ENCODE measurements around the gene NUDT6. TPM values are rescaled to one million over a fixed set of nuclear protein-coding genes. Genes with fewer than 3 reads are reported as not detected.

Gene NUDT6
- total RNA-seq, 1 experiment from 2014 or later, result 9.0 TPM

GRCh38 chr4:122928930-122929329, 6.5 kb upstream of the NUDT6 start:
- ChIA-PET CTCF (interaction anchor here (1.2 to 2.6 kb wide), 3 partner anchors 171 to 351 kb away, joined by 3 to 14 read pairs (median 5); no protein-coding TSS in a partner anchor), POLR2A (no interaction called here), RAD21 (ENCODE audit: low non-redundant PET in 1 of 2, low total read pairs in 2 of 2, uncharacterized antibody in 2 of 2, unreplicated experiment in 2 of 2) (interaction anchor here in 1 of 2 experiments (0.6 kb wide), 1 partner anchor 329 kb away, joined by 3 read pairs; no protein-coding TSS in a partner anchor)
- no peak overlapping the region for H3K4me2 ChIP-seq (ENCODE audit: low read length)
- TF ChIP-seq FOSL1 (IDR thresholded peaks at IDR 0.05; ENCODE audit: low read depth) (no peak), EGR1 (IDR thresholded peaks at IDR 0.05; ENCODE audit: low read depth) (no peak), POLR2AphosphoS5 (IDR thresholded peaks at IDR 0.05; ENCODE audit: low read depth, low read length) (no peak), YY1 (IDR thresholded peaks at IDR 0.05; ENCODE audit: extremely low read depth, insufficient replicate concordance, low read depth, low read length) (no peak), TCF7L2 (IDR thresholded peaks at IDR 0.05; ENCODE audit: borderline replicate concordance, extremely low read depth, insufficient read depth, insufficient read length) (no peak), CBX3 (IDR thresholded peaks at IDR 0.05; ENCODE audit: low read depth) (no peak), POLR2A (IDR thresholded peaks at IDR 0.05; ENCODE audit: borderline replicate concordance, extremely low read depth, insufficient read depth, insufficient read length) (no peak), EZH2phosphoT487 (IDR thresholded peaks at IDR 0.05; ENCODE audit: borderline replicate concordance) (no peak)
- H3K9me2 ChIP-seq (ENCODE audit: insufficient read depth), result no peaks in the 10 kb centered on the region
- H3K9ac ChIP-seq (ENCODE audit: low read length), result no peak overlapping the region
- peaks cover 5 to 14% of the 10 kb centered on the region in 2 experiments; a peak in 2 of 4 replicates for H3K36me3 ChIP-seq (ENCODE audit: control insufficient read depth in 1 of 2, insufficient read depth in 2 of 2, low read length in 2 of 2)
- H3K27ac ChIP-seq (ENCODE audit: low read depth, low read length), result no peak overlapping the region
- H2AFZ ChIP-seq (ENCODE audit: low read depth, low read length, poor library complexity, severe bottlenecking), result no peak overlapping the region
- H3K4me1 ChIP-seq (ENCODE audit: control insufficient read depth in 1 of 2, insufficient read depth in 2 of 2, low read length in 2 of 2), result peaks cover 3 to 4% of the 10 kb centered on the region in 2 experiments; a peak in 3 of 4 replicates
- no peak overlapping the region for H3K4me3 ChIP-seq (replicated peaks in 1 of 2; ENCODE audit: low read depth in 1 of 2, low read length in 2 of 2)
- intact Hi-C loops (cut with micrococcal nuclease), result loop anchor here (10.0 kb wide), 1 partner anchor 1336 kb away; no protein-coding TSS in a partner anchor
- no peaks in the 10 kb centered on the region for H4K20me1 ChIP-seq (ENCODE audit: insufficient read depth)
- no peak for DNase-seq (ENCODE audit: low read depth, low spot score)
- no peaks in the 10 kb centered on the region for H3K27me3 ChIP-seq (ENCODE audit: insufficient read depth, low read length)
- H3K9me3 ChIP-seq (ENCODE audit: control insufficient read depth in 1 of 2, insufficient read depth in 1 of 2, low read depth in 1 of 2, low read length in 2 of 2), result no peaks in the 10 kb centered on the region
- no peak for ATAC-seq
- peaks cover 37% of the 10 kb centered on the region for H3K79me2 ChIP-seq (ENCODE audit: insufficient read depth, low read length)
- no TSS peak for BruUV-seq (replicated peaks)

GRCh38 chr4:122922877-122923511, 597 bp upstream of the NUDT6 start:
- H3K9me2 ChIP-seq (ENCODE audit: insufficient read depth), result no peaks in the 10 kb centered on the region
- TF ChIP-seq SRF (IDR thresholded peaks at IDR 0.05; ENCODE audit: low read depth) (peak; percentile 14; the same call in 1 of the 2 replicates), SP1 (IDR thresholded peaks at IDR 0.05; ENCODE audit: low read depth) (peak; percentile 76), YY1 (IDR thresholded peaks at IDR 0.05; ENCODE audit: extremely low read depth, insufficient replicate concordance, low read depth, low read length) (peak; percentile 87), POLR2AphosphoS5 (IDR thresholded peaks at IDR 0.05; ENCODE audit: low read depth, low read length) (peak; percentile 65), POLR2A (IDR thresholded peaks at IDR 0.05; ENCODE audit: borderline replicate concordance, extremely low read depth, insufficient read depth, insufficient read length) (peak; percentile 53), FOSL1 (IDR thresholded peaks at IDR 0.05; ENCODE audit: low read depth) (no peak), ZBTB33 (IDR thresholded peaks at IDR 0.05; ENCODE audit: extremely low read depth, insufficient replicate concordance, low read length) (peak; percentile 49), CBX3 (IDR thresholded peaks at IDR 0.05; ENCODE audit: low read depth) (no peak), MAX (IDR thresholded peaks at IDR 0.05) (peak; percentile 77; the same call in 1 of the 2 replicates), SIN3A (IDR thresholded peaks at IDR 0.05; ENCODE audit: low read depth) (peak; percentile 75)
- peak overlapping the region; percentile 76 for H3K27ac ChIP-seq (ENCODE audit: low read depth, low read length)
- H3K9me3 ChIP-seq (ENCODE audit: control insufficient read depth in 1 of 2, insufficient read depth in 1 of 2, low read depth in 1 of 2, low read length in 2 of 2), result no peaks in the 10 kb centered on the region
- no TSS peak for BruUV-seq (replicated peaks)
- H3K36me3 ChIP-seq (ENCODE audit: control insufficient read depth in 1 of 2, insufficient read depth in 2 of 2, low read length in 2 of 2), result no peaks in the 10 kb centered on the region
- intact Hi-C loops (cut with micrococcal nuclease), result loop anchor here (5.0 to 10.0 kb wide), 2 partner anchors 96 to 1342 kb away; partner anchors contain the start of gene FGF2
- peak overlapping the region; percentile 79 for H3K9ac ChIP-seq (ENCODE audit: low read length)
- DNase-seq (ENCODE audit: low read depth, low spot score) (peak; percentile 73), ATAC-seq (peak; percentile 91)
- no peaks in the 10 kb centered on the region for H4K20me1 ChIP-seq (ENCODE audit: insufficient read depth)
- H3K4me1 ChIP-seq (ENCODE audit: control insufficient read depth in 1 of 2, insufficient read depth in 2 of 2, low read length in 2 of 2), result peaks cover 7 to 15% of the 10 kb centered on the region in 2 experiments; a peak in 3 of 4 replicates
- peak overlapping the region; percentile 92 for H3K4me2 ChIP-seq (ENCODE audit: low read length)
- CTCF ChIA-PET, result interaction anchor here (1.1 to 3.1 kb wide), 2 partner anchors 8 to 165 kb away, joined by 3 to 12 read pairs; no protein-coding TSS in a partner anchor
- peaks cover 47% of the 10 kb centered on the region for H3K79me2 ChIP-seq (ENCODE audit: insufficient read depth, low read length)
- H2AFZ ChIP-seq (ENCODE audit: low read depth, low read length, poor library complexity, severe bottlenecking), result peak overlapping the region; percentile 98
- POLR2A ChIA-PET, result interaction anchor here (1.3 to 1.4 kb wide), 2 partner anchors 125 to 191 kb away, joined by 4 to 5 read pairs; partner anchors contain the start of gene BBS12
- H3K27me3 ChIP-seq (ENCODE audit: insufficient read depth, low read length), result no peaks in the 10 kb centered on the region
- H3K4me3 ChIP-seq (replicated peaks in 1 of 2; ENCODE audit: low read depth in 1 of 2, low read length in 2 of 2), result peak overlapping the region; percentile 86 to 97
- RAD21 ChIA-PET (ENCODE audit: low non-redundant PET in 1 of 2, low total read pairs in 2 of 2, uncharacterized antibody in 2 of 2, unreplicated experiment in 2 of 2), result no interaction called here
